NCI-H446 (cell line): ENCODE results near the gene TMEM51.
A peak's percentile ranks its signal among the peaks of the same experiment; 100 is the strongest.
"Not testable (repeated sequence)": the region's sequence is repeated elsewhere in the genome, so short reads cannot be mapped to it uniquely, and the experiment has no call there.

ENCODE experiments used
- DNase-seq, 2 experiments: peaks; one replicate each; lab custom pipeline; 2025; lab: John Stamatoyannopoulos, UW

The TMEM51 gene

GRCh38 chr1:15128077-15128476, 25.5 kb upstream of the TMEM51 start:
- no peak for DNase-seq

- DNase-seq, result peak; percentile 62 to 81
Measured at GRCh38 chr1:15128520-15129313, 24.8 kb upstream of the TMEM51 start.

GRCh38 chr1:15129944-15130343, 23.6 kb upstream of the TMEM51 start:
- DNase-seq, result no peak

GRCh38 chr1:15130607-15131006, 22.9 kb upstream of the TMEM51 start:
- DNase-seq, result no peak

GRCh38 chr1:15132965-15133364, 20.6 kb upstream of the TMEM51 start:
- no peak for DNase-seq

- DNase-seq, result no peak
Measured at GRCh38 chr1:15134285-15134684, 19.3 kb upstream of the TMEM51 start.

- DNase-seq, result not testable (repeated sequence)
Measured at GRCh38 chr1:15135604-15136003, 17.9 kb upstream of the TMEM51 start.

- DNase-seq, result no peak
Measured at GRCh38 chr1:15137809-15138208, 15.7 kb upstream of the TMEM51 start.

- peak in 1 of 2 experiments; percentile 45 for DNase-seq
Measured at GRCh38 chr1:15139654-15140350, 13.7 kb upstream of the TMEM51 start.

GRCh38 chr1:15141935-15142539, 11.5 kb upstream of the TMEM51 start:
- DNase-seq, result peak; percentile 13 to 81

- DNase-seq, result no peak
Measured at GRCh38 chr1:15145327-15145726, 8.2 kb upstream of the TMEM51 start.

- DNase-seq, result peak in 1 of 2 experiments; percentile 77
Measured at GRCh38 chr1:15146142-15146680, 7.3 kb upstream of the TMEM51 start.

- no peak for DNase-seq
Measured at GRCh38 chr1:15146971-15147376, 6.6 kb upstream of the TMEM51 start.

GRCh38 chr1:15148004-15148403, 5.5 kb upstream of the TMEM51 start:
- DNase-seq, result no peak

- no peak for DNase-seq
Measured at GRCh38 chr1:15148475-15148874, 5.1 kb upstream of the TMEM51 start.

GRCh38 chr1:15148941-15149340, 4.6 kb upstream of the TMEM51 start:
- DNase-seq, result no peak

GRCh38 chr1:15150376-15150775, 3.2 kb upstream of the TMEM51 start:
- DNase-seq, result no peak

- no peak for DNase-seq
Measured at GRCh38 chr1:15151377-15151806, 2.2 kb upstream of the TMEM51 start.

GRCh38 chr1:15151871-15152270, 1.7 kb upstream of the TMEM51 start:
- no peak for DNase-seq

GRCh38 chr1:15152318-15153183, 996 bp upstream of the TMEM51 start:
- DNase-seq, result peak; percentile 54 to 74

- peak; percentile 24 to 74 for DNase-seq
Measured at GRCh38 chr1:15153842-15154479, 414 bp downstream of the TMEM51 start.
